Astrocyte (in vitro differentiated cells and primary cell): ENCODE measurements around the gene NRBF2.

Experiments
- EZH2 ChIP-seq: IDR thresholded peaks from 2 replicates; pipeline ENCODE4 v1.6.1; 2012; ENCODE audit warnings: mild to moderate bottlenecking, low read length, inconsistent platforms; ENCODE audit not compliant: insufficient read depth
- TF ChIP-seq, protein P1 (sequence below): IDR thresholded peaks from 2 replicates; pipeline ENCODE4 v1.5.1; 2011; ENCODE audit warnings: low read depth, mild to moderate bottlenecking, inconsistent platforms, low read length, moderate library complexity; ENCODE audit not compliant: insufficient read depth

- TF ChIP-seq, protein P1, sequence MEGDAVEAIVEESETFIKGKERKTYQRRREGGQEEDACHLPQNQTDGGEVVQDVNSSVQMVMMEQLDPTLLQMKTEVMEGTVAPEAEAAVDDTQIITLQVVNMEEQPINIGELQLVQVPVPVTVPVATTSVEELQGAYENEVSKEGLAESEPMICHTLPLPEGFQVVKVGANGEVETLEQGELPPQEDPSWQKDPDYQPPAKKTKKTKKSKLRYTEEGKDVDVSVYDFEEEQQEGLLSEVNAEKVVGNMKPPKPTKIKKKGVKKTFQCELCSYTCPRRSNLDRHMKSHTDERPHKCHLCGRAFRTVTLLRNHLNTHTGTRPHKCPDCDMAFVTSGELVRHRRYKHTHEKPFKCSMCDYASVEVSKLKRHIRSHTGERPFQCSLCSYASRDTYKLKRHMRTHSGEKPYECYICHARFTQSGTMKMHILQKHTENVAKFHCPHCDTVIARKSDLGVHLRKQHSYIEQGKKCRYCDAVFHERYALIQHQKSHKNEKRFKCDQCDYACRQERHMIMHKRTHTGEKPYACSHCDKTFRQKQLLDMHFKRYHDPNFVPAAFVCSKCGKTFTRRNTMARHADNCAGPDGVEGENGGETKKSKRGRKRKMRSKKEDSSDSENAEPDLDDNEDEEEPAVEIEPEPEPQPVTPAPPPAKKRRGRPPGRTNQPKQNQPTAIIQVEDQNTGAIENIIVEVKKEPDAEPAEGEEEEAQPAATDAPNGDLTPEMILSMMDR = no peak
- TF ChIP-seq EZH2 = no peak
These were observed 21.6 kb downstream of the NRBF2 start for GRCh38 chr10:63154546-63155387.
